CD8-positive, alpha-beta memory T cell (primary cell): ENCODE measurements around the gene BDH1. TPM values are rescaled to one million over a fixed set of nuclear protein-coding genes. Genes with fewer than 3 reads are reported as not detected.
A peak's percentile ranks its signal among the peaks of the same experiment; 100 is the strongest.

ENCODE experiments used
- CTCF ChIA-PET: fragments of 350-600 bp; sonication (Branson Sonifier 250); formaldehyde crosslinking; loops from one replicate; lab custom pipeline; 2021; ENCODE audit warnings: antibody characterized with exemption; lab: Charles Lee
- POLR2A ChIA-PET: fragments of 350-600 bp; sonication (Branson Sonifier 250); formaldehyde crosslinking; loops from one replicate; lab custom pipeline; 2021; ENCODE audit warnings: antibody characterized with exemption; lab: Charles Lee
- DNase-seq, 5 donors: peaks; one replicate each; pipeline versions ENCODE4 v3.0.0 to v3.0.0-alpha.2; 2020 to 2022; ENCODE audit warnings: mixed read lengths in 1 of 5
- H3K27ac ChIP-seq: one replicate; pipeline ENCODE4 v1.7.0; 2013; ENCODE audit warnings: low read depth, mild to moderate bottlenecking, low read length, moderate library complexity
- H3K27me3 ChIP-seq: 2 replicates; pipeline ENCODE4 v1.7.0; 2013; ENCODE audit warnings: low read length, mild to moderate bottlenecking; ENCODE audit not compliant: insufficient read depth, poor library complexity, severe bottlenecking
- H3K36me3 ChIP-seq: 2 replicates; pipeline ENCODE4 v1.7.0; 2013; ENCODE audit warnings: mild to moderate bottlenecking, low read length, moderate library complexity; ENCODE audit not compliant: insufficient read depth
- H3K4me1 ChIP-seq: 2 replicates; pipeline ENCODE4 v1.7.0; 2013; ENCODE audit warnings: mild to moderate bottlenecking, low read length, moderate library complexity; ENCODE audit not compliant: insufficient read depth
- H3K4me3 ChIP-seq: 2 replicates; pipeline ENCODE4 v1.7.0; 2013; ENCODE audit warnings: mild to moderate bottlenecking, low read length
- H3K9me3 ChIP-seq: 2 replicates; pipeline ENCODE4 v1.7.0; 2013; ENCODE audit warnings: mild to moderate bottlenecking, low read length
- H3K27ac Mint-ChIP-seq, 8 donors: one replicate each; pipeline ENCODE4 v1.8.0; 2020 to 2021; ENCODE audit warnings: mixed read lengths in 8 of 8, mild to moderate bottlenecking in 6 of 8, inconsistent platforms in 3 of 8, moderate library complexity in 3 of 8
- H3K27me3 Mint-ChIP-seq, 2 donors: one replicate each; pipeline ENCODE4 v1.8.0; 2020 to 2021; ENCODE audit warnings: mixed read lengths in 2 of 2, mild to moderate bottlenecking in 1 of 2, moderate library complexity in 1 of 2
- H3K36me3 Mint-ChIP-seq, 3 donors: one replicate each; pipeline ENCODE4 v1.8.0; 2020 to 2021; ENCODE audit warnings: mixed read lengths in 3 of 3, inconsistent platforms in 1 of 3, mild to moderate bottlenecking in 1 of 3
- H3K4me1 Mint-ChIP-seq, 3 donors: one replicate each; pipeline ENCODE4 v1.8.0; 2020 to 2021; ENCODE audit warnings: mixed read lengths in 3 of 3, inconsistent platforms in 1 of 3, mild to moderate bottlenecking in 1 of 3
- H3K4me3 Mint-ChIP-seq, 7 donors: one replicate each; pipeline ENCODE4 v1.8.0; 2020 to 2021; ENCODE audit warnings: mixed read lengths in 7 of 7, mild to moderate bottlenecking in 6 of 7, moderate library complexity in 4 of 7, inconsistent platforms in 2 of 7
- H3K9me3 Mint-ChIP-seq, 5 donors: one replicate each; pipeline ENCODE4 v1.8.0; 2020 to 2022; ENCODE audit warnings: mixed read lengths in 5 of 5, mild to moderate bottlenecking in 3 of 5, moderate library complexity in 2 of 5, inconsistent platforms in 1 of 5
- polyA plus RNA-seq: library from polyadenylated mRNA; unstranded; fragments of 300-500 nt; fragmentation: Illumina TruSeq; gene quantifications from one replicate; pipeline ENCODE4 v1.2.3, GENCODE V29; 2021
- total RNA-seq, 2 experiments: library from RNA; stranded (reverse); gene quantifications; one replicate each; pipeline ENCODE4 v1.2.3, GENCODE V29; 2021

The BDH1 gene
- total and polyA plus RNA-seq, 3 experiments from 2014 or later: 21.4 to 64.6 (median 59.3) TPM

DNA sequence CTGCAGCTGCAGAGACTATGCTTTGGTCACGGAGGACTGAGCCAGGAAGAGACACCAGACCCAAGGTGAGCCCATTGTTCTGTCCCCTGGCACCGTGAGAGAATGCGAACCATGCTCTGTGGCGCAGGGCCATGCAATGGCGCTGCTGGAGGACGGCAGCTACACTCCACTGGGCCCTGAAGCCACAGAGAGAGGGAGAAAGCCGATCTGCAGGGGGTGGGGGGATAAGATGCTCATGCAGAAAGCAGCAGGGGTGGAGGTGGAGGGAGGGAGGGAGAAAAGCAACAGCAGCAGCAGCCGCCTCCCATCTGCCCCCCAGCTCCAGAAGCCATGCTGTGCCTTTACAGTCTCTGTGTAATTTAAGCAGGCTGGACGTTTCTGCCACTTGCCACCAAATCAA, 5.3 kb downstream of the BDH1 start:
- peaks cover 11 to 23% (median 20%) of the 10 kb centered on the region in 3 donors for H3K4me1 Mint-ChIP-seq
- no peak for DNase-seq
- H3K27ac ChIP-seq: no peak overlapping the region
- H3K9me3 Mint-ChIP-seq: no peaks in the 10 kb centered on the region
- no peaks in the 10 kb centered on the region for H3K27me3 ChIP-seq
- peaks cover 10% of the 10 kb centered on the region for H3K4me1 ChIP-seq
- H3K36me3 Mint-ChIP-seq: peaks cover 0 to 14% (median 4%) of the 10 kb centered on the region in 3 donors
- no peak overlapping the region for H3K27ac Mint-ChIP-seq
- CTCF ChIA-PET: no interaction called here
- H3K4me3 ChIP-seq: no peak overlapping the region
- H3K4me3 Mint-ChIP-seq: no peak overlapping the region
- POLR2A ChIA-PET: no interaction called here
- no peaks in the 10 kb centered on the region for H3K36me3 ChIP-seq
- H3K9me3 ChIP-seq: no peaks in the 10 kb centered on the region
- no peaks in the 10 kb centered on the region for H3K27me3 Mint-ChIP-seq

DNA sequence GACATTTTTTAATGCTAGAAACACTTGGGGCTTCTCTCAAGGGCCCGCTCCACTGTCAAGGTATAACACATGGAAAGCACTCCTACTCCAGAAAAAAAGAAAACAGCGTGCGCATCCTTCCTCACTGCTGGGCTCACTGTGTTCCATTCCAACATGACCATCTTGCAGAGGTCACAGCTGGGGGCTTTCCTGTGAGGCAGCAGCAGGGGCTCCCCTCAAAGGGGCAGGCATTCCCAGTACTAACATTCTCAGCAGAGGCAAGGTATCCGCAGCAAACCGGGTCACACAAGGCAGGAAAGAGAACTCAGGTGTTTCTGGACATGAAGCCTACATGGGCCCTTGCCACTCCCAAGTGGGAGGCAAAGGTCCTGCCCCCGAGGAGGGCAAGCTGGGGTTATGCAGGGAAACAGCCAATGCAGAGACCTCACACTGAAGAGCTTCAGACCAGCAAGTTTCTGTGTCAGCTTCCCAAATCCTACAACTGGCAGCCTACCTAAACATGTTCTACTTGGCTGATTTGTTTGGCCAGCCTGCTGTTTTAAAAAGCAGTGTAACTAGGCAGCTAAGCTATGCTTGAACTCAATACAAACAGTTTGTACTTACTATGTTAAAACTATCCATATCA, 6.4 kb downstream of the BDH1 start:
- H3K27ac Mint-ChIP-seq: peak overlapping the region in 2 of 8 donors; percentile 51 to 85
- H3K36me3 Mint-ChIP-seq: peaks cover 0 to 18% (median 8%) of the 10 kb centered on the region in 3 donors
- CTCF ChIA-PET: no interaction called here
- DNase-seq: no peak
- H3K9me3 ChIP-seq: no peaks in the 10 kb centered on the region
- POLR2A ChIA-PET: no interaction called here
- no peaks in the 10 kb centered on the region for H3K27me3 Mint-ChIP-seq
- no peaks in the 10 kb centered on the region for H3K27me3 ChIP-seq
- H3K4me1 Mint-ChIP-seq: peaks cover 10 to 22% (median 19%) of the 10 kb centered on the region in 3 donors
- H3K27ac ChIP-seq: no peak overlapping the region
- H3K36me3 ChIP-seq: no peaks in the 10 kb centered on the region
- H3K4me3 Mint-ChIP-seq: no peak overlapping the region
- H3K4me1 ChIP-seq: peaks cover 9% of the 10 kb centered on the region
- no peaks in the 10 kb centered on the region for H3K9me3 Mint-ChIP-seq
- H3K4me3 ChIP-seq: no peak overlapping the region

DNA sequence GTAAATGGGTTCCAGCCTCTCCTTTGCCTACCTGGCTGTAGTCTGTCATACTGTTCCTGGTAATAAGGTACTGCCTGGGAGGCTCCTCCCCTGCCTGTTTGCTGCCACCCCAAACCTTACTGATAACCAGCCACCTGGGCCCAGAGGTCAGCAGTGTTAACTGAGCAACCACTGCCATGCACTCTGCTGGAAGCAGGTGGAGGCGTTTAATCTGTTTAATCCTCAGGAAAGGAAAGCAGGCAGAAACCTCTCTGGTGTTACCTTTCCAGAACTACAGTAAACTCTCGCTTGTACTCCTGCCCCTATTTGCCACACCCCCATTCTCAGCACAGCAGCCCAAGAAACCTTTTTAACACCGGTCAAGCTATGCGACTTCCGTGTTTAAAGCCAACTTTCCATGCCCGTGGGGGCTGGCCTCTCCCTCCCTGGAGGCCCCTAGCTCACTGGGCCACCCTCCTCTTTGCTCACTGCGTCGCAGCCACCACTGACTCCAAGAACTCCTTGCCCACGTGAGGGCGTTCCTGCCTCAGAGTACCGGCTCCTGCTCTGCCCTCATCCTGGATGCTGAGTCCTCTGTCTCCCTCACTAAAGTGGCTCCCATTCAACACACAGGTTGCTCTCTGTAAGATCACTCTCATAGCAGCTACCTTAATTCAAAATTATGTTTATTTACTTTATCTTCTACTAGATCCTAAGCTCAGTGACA, 8.3 kb downstream of the BDH1 start:
- Histone ChIP-seq H3K4me3 (no peak overlapping the region), H3K9me3 (no peaks in the 10 kb centered on the region), H3K27ac (no peak overlapping the region), H3K36me3 (no peaks in the 10 kb centered on the region), H3K27me3 (no peaks in the 10 kb centered on the region), H3K4me1 (no peaks in the 10 kb centered on the region)
- DNase-seq: no peak
- Mint-ChIP-seq H3K9me3 (no peaks in the 10 kb centered on the region), H3K27me3 (no peaks in the 10 kb centered on the region), H3K36me3 (peaks cover 0 to 36% (median 10%) of the 10 kb centered on the region in 3 donors), H3K27ac (peak overlapping the region in 4 of 8 donors; percentile 1 to 75 (median 58)), H3K4me3 (no peak overlapping the region), H3K4me1 (peaks cover 4 to 12% (median 10%) of the 10 kb centered on the region in 3 donors)
- POLR2A ChIA-PET: no interaction called here
- CTCF ChIA-PET: interaction anchor here (1.1 kb wide), 1 partner anchor 22 kb away, joined by 3 read pairs; no protein-coding TSS in a partner anchor

- POLR2A ChIA-PET: no interaction called here
- CTCF ChIA-PET: interaction anchor here (0.9 kb wide), 1 partner anchor 37 kb away, joined by 3 read pairs; no protein-coding TSS in a partner anchor
These were observed 9.3 kb downstream of the BDH1 start for GRCh38 chr3:197546307-197547085.

GRCh38 chr3:197545571-197545970, 10.2 kb downstream of the BDH1 start:
- no peak overlapping the region for H3K4me3 ChIP-seq
- H3K4me3 Mint-ChIP-seq: no peak overlapping the region
- H3K27me3 ChIP-seq: no peaks in the 10 kb centered on the region
- no peaks in the 10 kb centered on the region for H3K9me3 ChIP-seq
- H3K27ac Mint-ChIP-seq: no peak overlapping the region
- no peaks in the 10 kb centered on the region for H3K27me3 Mint-ChIP-seq
- ChIA-PET CTCF (no interaction called here), POLR2A (no interaction called here)
- no peaks in the 10 kb centered on the region for H3K36me3 ChIP-seq
- H3K9me3 Mint-ChIP-seq: no peaks in the 10 kb centered on the region
- no peak overlapping the region for H3K27ac ChIP-seq
- H3K4me1 ChIP-seq: no peaks in the 10 kb centered on the region
- peaks cover 0 to 47% (median 8%) of the 10 kb centered on the region in 3 donors for H3K36me3 Mint-ChIP-seq
- peaks cover 0 to 3% (median 0%) of the 10 kb centered on the region in 3 donors for H3K4me1 Mint-ChIP-seq
- DNase-seq: no peak

More at GRCh38 chr3:197546307-197547085, 9.3 kb downstream of the BDH1 start:
- Histone ChIP-seq H3K27me3 (no peaks in the 10 kb centered on the region), H3K27ac (no peak overlapping the region), H3K36me3 (no peaks in the 10 kb centered on the region), H3K9me3 (no peaks in the 10 kb centered on the region), H3K4me1 (no peaks in the 10 kb centered on the region), H3K4me3 (no peak overlapping the region)
- H3K27me3 Mint-ChIP-seq: no peaks in the 10 kb centered on the region
- no peak for DNase-seq
- H3K9me3 Mint-ChIP-seq: no peaks in the 10 kb centered on the region
- H3K4me3 Mint-ChIP-seq: no peak overlapping the region
- no peak overlapping the region for H3K27ac Mint-ChIP-seq
- peaks cover under 1 to 6% (median 1%) of the 10 kb centered on the region in 3 donors for H3K4me1 Mint-ChIP-seq
- peaks cover 0 to 41% (median 8%) of the 10 kb centered on the region in 3 donors for H3K36me3 Mint-ChIP-seq

GRCh38 chr3:197545101-197545500, 10.7 kb downstream of the BDH1 start:
- H3K36me3 Mint-ChIP-seq: peaks cover 0 to 48% (median 8%) of the 10 kb centered on the region in 3 donors
- Histone ChIP-seq H3K27ac (no peak overlapping the region), H3K9me3 (no peaks in the 10 kb centered on the region), H3K4me1 (no peaks in the 10 kb centered on the region), H3K4me3 (no peak overlapping the region), H3K27me3 (no peaks in the 10 kb centered on the region), H3K36me3 (no peaks in the 10 kb centered on the region)
- ChIA-PET CTCF (no interaction called here), POLR2A (no interaction called here)
- no peak overlapping the region for H3K27ac Mint-ChIP-seq
- no peaks in the 10 kb centered on the region for H3K27me3 Mint-ChIP-seq
- no peaks in the 10 kb centered on the region for H3K9me3 Mint-ChIP-seq
- peaks cover 0 to 3% (median 0%) of the 10 kb centered on the region in 3 donors for H3K4me1 Mint-ChIP-seq
- no peak for DNase-seq
- H3K4me3 Mint-ChIP-seq: no peak overlapping the region

GRCh38 chr3:197542741-197543454, 12.9 kb downstream of the BDH1 start:
- no peak overlapping the region for H3K4me3 ChIP-seq
- Mint-ChIP-seq H3K36me3 (peaks cover 0 to 58% (median 14%) of the 10 kb centered on the region in 3 donors), H3K27me3 (no peaks in the 10 kb centered on the region), H3K4me3 (no peak overlapping the region), H3K27ac (peak overlapping the region in 2 of 8 donors; percentile 4 to 23), H3K9me3 (no peaks in the 10 kb centered on the region), H3K4me1 (no peaks in the 10 kb centered on the region)
- H3K9me3 ChIP-seq: no peaks in the 10 kb centered on the region
- H3K27me3 ChIP-seq: no peaks in the 10 kb centered on the region
- H3K4me1 ChIP-seq: no peaks in the 10 kb centered on the region
- DNase-seq: no peak
- POLR2A ChIA-PET: no interaction called here
- H3K36me3 ChIP-seq: no peaks in the 10 kb centered on the region
- CTCF ChIA-PET: interaction anchor here (1.2 kb wide), 1 partner anchor 11 kb away, joined by 3 read pairs; no protein-coding TSS in a partner anchor
- H3K27ac ChIP-seq: no peak overlapping the region
